Astrocyte (in vitro differentiated cells and primary cell): ENCODE data around the gene SERPINA1. TPM values are rescaled to one million over a fixed set of nuclear protein-coding genes. Genes with fewer than 3 reads are reported as not detected.
"Not testable (repeated sequence)": the region's sequence is repeated elsewhere in the genome, so short reads cannot be mapped to it uniquely, and the experiment has no call there.

Experiments
- DNase-seq: peaks from one replicate; pipeline ENCODE4 v3.0.0-alpha.2; 2010; ENCODE audit warnings: low read depth
- FAIRE-seq: peaks from 2 replicates; lab custom pipeline; 2011; peaks lifted over from hg19 to GRCh38; lab: Jason Lieb, UNC
- H2AFZ ChIP-seq: 2 replicates; pipeline ENCODE4 v1.6.0; 2012; ENCODE audit warnings: low read depth, low read length, inconsistent platforms
- H3K27ac ChIP-seq: 2 replicates; pipeline ENCODE4 v1.5.1; 2011; ENCODE audit warnings: low read depth, low read length, inconsistent platforms
- H3K27me3 ChIP-seq: 2 replicates; pipeline ENCODE4 v1.6.0; 2011; ENCODE audit warnings: low read length, inconsistent platforms; ENCODE audit not compliant: insufficient read depth
- H3K36me3 ChIP-seq: 2 replicates; pipeline ENCODE4 v1.5.1; 2011; ENCODE audit warnings: low read length, inconsistent platforms; ENCODE audit not compliant: insufficient read depth
- H3K4me1 ChIP-seq: 2 replicates; pipeline ENCODE4 v1.5.1; 2011; ENCODE audit warnings: low read length, inconsistent platforms; ENCODE audit not compliant: insufficient read depth
- H3K4me2 ChIP-seq: 2 replicates; pipeline ENCODE4 v1.6.0; 2012; ENCODE audit warnings: low read length, inconsistent platforms
- H3K4me3 ChIP-seq: 2 replicates; pipeline ENCODE4 v1.5.1; 2011; ENCODE audit warnings: low read depth, mild to moderate bottlenecking, low read length, inconsistent platforms; ENCODE audit not compliant: insufficient read depth
- H3K79me2 ChIP-seq: 2 replicates; pipeline ENCODE4 v1.6.0; 2012; ENCODE audit warnings: mild to moderate bottlenecking, low read length, inconsistent platforms; ENCODE audit not compliant: insufficient read depth
- H3K9ac ChIP-seq: 2 replicates; pipeline ENCODE4 v1.6.0; 2012; ENCODE audit warnings: mild to moderate bottlenecking, low read length, inconsistent platforms
- H3K9me3 ChIP-seq: 2 replicates; pipeline ENCODE4 v1.5.1; 2012; ENCODE audit warnings: low read depth, mild to moderate bottlenecking, low read length, inconsistent platforms; ENCODE audit not compliant: insufficient read depth
- H4K20me1 ChIP-seq: 2 replicates; pipeline ENCODE4 v1.6.0; 2012; ENCODE audit warnings: low read length, inconsistent platforms; ENCODE audit not compliant: insufficient read depth
- H3K27ac Mint-ChIP-seq: one replicate; pipeline ENCODE4 v1.8.0; 2021; ENCODE audit warnings: mild to moderate bottlenecking, mixed read lengths; ENCODE audit not compliant: unreplicated experiment
- H3K27me3 Mint-ChIP-seq: one replicate; pipeline ENCODE4 v1.8.0; 2021; ENCODE audit warnings: low read depth, mixed read lengths; ENCODE audit not compliant: unreplicated experiment
- H3K36me3 Mint-ChIP-seq: one replicate; pipeline ENCODE4 v1.8.0; 2021; ENCODE audit warnings: low read depth, mixed read lengths; ENCODE audit not compliant: unreplicated experiment
- H3K4me1 Mint-ChIP-seq: one replicate; pipeline ENCODE4 v1.8.0; 2021; ENCODE audit warnings: low read depth, mixed read lengths; ENCODE audit not compliant: unreplicated experiment
- H3K4me3 Mint-ChIP-seq: one replicate; pipeline ENCODE4 v1.8.0; 2021; ENCODE audit warnings: mild to moderate bottlenecking, moderate library complexity, mixed read lengths; ENCODE audit not compliant: unreplicated experiment
- H3K9me3 Mint-ChIP-seq: one replicate; pipeline ENCODE4 v1.8.0; 2021; ENCODE audit warnings: mild to moderate bottlenecking, mixed read lengths; ENCODE audit not compliant: unreplicated experiment
- CTCF ChIP-seq: IDR thresholded peaks from 2 replicates; pipeline ENCODE4 v1.5.1; 2011; ENCODE audit warnings: low read depth, mild to moderate bottlenecking, inconsistent platforms, low read length, moderate library complexity; ENCODE audit not compliant: insufficient read depth
- EZH2 ChIP-seq: IDR thresholded peaks from 2 replicates; pipeline ENCODE4 v1.6.1; 2012; ENCODE audit warnings: mild to moderate bottlenecking, low read length, inconsistent platforms; ENCODE audit not compliant: insufficient read depth
- total RNA-seq: library from RNA; stranded (reverse); gene quantifications from 2 replicates; pipeline ENCODE4 v1.2.1, GENCODE V29; 2021

SERPINA1 gene
- total RNA-seq, 1 donor from 2014 or later = 0.98 TPM

- Histone ChIP-seq H3K4me2 (no peak overlapping the region), H3K4me1 (no peaks in the 10 kb centered on the region), H3K27ac (no peak overlapping the region), H3K9ac (no peak overlapping the region), H2AFZ (no peak overlapping the region), H3K27me3 (peaks cover 2% of the 10 kb centered on the region), H4K20me1 (no peaks in the 10 kb centered on the region), H3K4me3 (no peak overlapping the region), H3K9me3 (no peaks in the 10 kb centered on the region), H3K79me2 (no peaks in the 10 kb centered on the region), H3K36me3 (no peaks in the 10 kb centered on the region)
- no peaks in the 10 kb centered on the region for H3K36me3 Mint-ChIP-seq
- H3K4me3 Mint-ChIP-seq = no peak overlapping the region
- peaks cover 8% of the 10 kb centered on the region for H3K4me1 Mint-ChIP-seq
- peaks cover 4% of the 10 kb centered on the region for H3K9me3 Mint-ChIP-seq
- peaks cover 4% of the 10 kb centered on the region for H3K27me3 Mint-ChIP-seq
- TF ChIP-seq CTCF (no peak), EZH2 (no peak)
- H3K27ac Mint-ChIP-seq = no peak overlapping the region
- FAIRE-seq = no peak
- DNase-seq = no peak
These were observed 23.2 kb upstream of the SERPINA1 start for GRCh38 chr14:94411638-94412037.

GRCh38 chr14:94409430-94409829, 21.0 kb upstream of the SERPINA1 start:
- not testable (repeated sequence) for H3K79me2 ChIP-seq, H3K4me3 ChIP-seq, H3K27ac ChIP-seq, H3K4me1 Mint-ChIP-seq, H3K9ac ChIP-seq, H3K9me3 ChIP-seq, H3K4me3 Mint-ChIP-seq, H2AFZ ChIP-seq, H3K4me2 ChIP-seq, FAIRE-seq, H3K27me3 ChIP-seq, H3K36me3 Mint-ChIP-seq, H3K4me1 ChIP-seq, H3K36me3 ChIP-seq, DNase-seq, H3K9me3 Mint-ChIP-seq, H3K27me3 Mint-ChIP-seq, H4K20me1 ChIP-seq, H3K27ac Mint-ChIP-seq

GRCh38 chr14:94408546-94409095, 20.2 kb upstream of the SERPINA1 start:
- Histone ChIP-seq H3K9ac (no peak overlapping the region), H2AFZ (no peak overlapping the region), H3K27ac (no peak overlapping the region), H3K4me2 (no peak overlapping the region), H4K20me1 (no peaks in the 10 kb centered on the region), H3K36me3 (no peaks in the 10 kb centered on the region), H3K79me2 (no peaks in the 10 kb centered on the region), H3K27me3 (peaks cover 2% of the 10 kb centered on the region), H3K4me3 (no peak overlapping the region), H3K9me3 (no peaks in the 10 kb centered on the region), H3K4me1 (no peaks in the 10 kb centered on the region)
- no peaks in the 10 kb centered on the region for H3K36me3 Mint-ChIP-seq
- FAIRE-seq (no peak), DNase-seq (no peak)
- no peaks in the 10 kb centered on the region for H3K27me3 Mint-ChIP-seq
- no peak for TF ChIP-seq EZH2
- no peak for TF ChIP-seq CTCF
- no peak overlapping the region for H3K27ac Mint-ChIP-seq
- peaks cover 8% of the 10 kb centered on the region for H3K4me1 Mint-ChIP-seq
- no peak overlapping the region for H3K4me3 Mint-ChIP-seq
- H3K9me3 Mint-ChIP-seq = peaks cover 2% of the 10 kb centered on the region
